GM23248 (cell line): ENCODE measurements around the gene KIF25.

Source experiments
- EZH2 ChIP-seq: fragments of 200-600 bp; sonication (generic); IDR thresholded peaks from 2 replicates; pipeline ENCODE4 v1.6.1; 2018; ENCODE audit warnings: antibody characterized with exemption, mild to moderate bottlenecking; ENCODE audit not compliant: insufficient read depth, poor library complexity, severe bottlenecking
- EZH2phosphoT487 ChIP-seq: fragments of 200-600 bp; sonication (generic); IDR thresholded peaks from 2 replicates; pipeline ENCODE4 v1.6.1; 2018; ENCODE audit warnings: antibody characterized with exemption, moderate library complexity, mild to moderate bottlenecking, low read depth; ENCODE audit not compliant: insufficient read depth

DNA sequence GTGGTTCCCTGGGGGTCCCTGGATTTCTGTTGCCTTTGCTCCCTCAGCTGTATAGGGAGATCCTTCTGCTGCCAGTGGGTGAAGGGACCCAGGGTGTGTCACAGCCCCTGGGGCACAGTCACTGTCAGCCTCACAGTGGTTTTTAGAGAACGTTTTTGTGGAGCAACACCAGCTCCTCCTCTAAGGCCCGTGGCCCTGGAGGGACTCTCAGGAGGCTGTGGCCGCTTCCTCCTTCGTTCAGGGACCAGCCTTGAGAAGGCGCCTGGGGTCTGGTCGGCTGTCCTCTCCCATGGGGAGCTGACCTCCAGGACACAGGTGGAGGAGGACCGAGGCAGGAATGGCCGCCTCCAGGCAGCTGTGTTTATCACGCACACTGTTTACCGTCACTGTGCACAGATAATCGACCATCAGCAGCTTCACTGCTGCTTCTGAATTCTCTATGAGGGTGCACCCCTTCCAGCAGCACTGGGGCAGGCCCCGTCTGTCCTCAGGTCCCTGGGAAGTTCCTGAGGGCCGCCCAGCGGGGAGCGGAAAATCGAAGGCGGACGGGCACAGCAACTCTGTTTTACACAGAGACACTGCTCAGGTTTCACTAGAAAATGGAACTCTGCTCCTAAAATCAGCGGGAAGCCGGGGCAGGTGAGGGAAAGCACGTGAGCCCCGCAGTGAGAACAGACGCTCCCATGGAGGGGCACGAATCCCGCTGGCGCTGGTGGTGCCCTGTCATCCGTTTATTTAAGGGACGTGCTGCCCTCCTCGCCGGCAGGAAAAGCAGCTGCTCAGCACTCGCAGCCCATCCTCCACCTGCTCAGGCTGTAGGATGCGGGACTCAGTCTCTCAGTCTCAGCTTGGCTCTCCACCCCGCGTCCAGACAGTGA, 92.0 kb downstream of the KIF25 start:
- TF ChIP-seq EZH2 (no peak), EZH2phosphoT487 (no peak)
